OCI-LY1 (cell line): ENCODE results near the gene SLC17A7.

Source experiments
- CTCF ChIP-seq: fragments of 200-600 bp; sonication (generic), shearing (Covaris generic); IDR thresholded peaks from 2 replicates; pipeline ENCODE4 v1.5.1; 2017; ENCODE audit warnings: mild to moderate bottlenecking, antibody characterized with exemption, low read length, moderate library complexity, mixed read lengths
- EZH2 ChIP-seq: fragments of 200-600 bp; sonication (generic), shearing (Covaris generic); IDR thresholded peaks from 2 replicates; pipeline ENCODE4 v1.8.0; 2017; ENCODE audit warnings: borderline replicate concordance, mixed run types, mild to moderate bottlenecking, antibody characterized with exemption, low read length, moderate library complexity, mixed read lengths

GRCh38 chr19:49442354-49442753 lies 1.0 kb upstream of the SLC17A7 start:
- TF ChIP-seq CTCF (no peak), EZH2 (no peak)
